SU-DHL-6 (cell line): Measurements from ENCODE around the gene RIPOR2.

Experiments used
- CTCF ChIP-seq: fragments of 200-600 bp; sonication (generic); IDR thresholded peaks from one replicate; pipeline ENCODE4 v1.5.1; 2017; ENCODE audit warnings: antibody characterized with exemption, mild to moderate bottlenecking, low read length, moderate library complexity; ENCODE audit not compliant: insufficient read depth, poor library complexity, severe bottlenecking
- EZH2phosphoT487 ChIP-seq: fragments of 200-600 bp; sonication (generic), shearing (Covaris generic); conservative IDR thresholded peaks from 2 replicates; pipeline ENCODE4 v1.6.1; 2018; ENCODE audit warnings: mild to moderate bottlenecking, antibody characterized with exemption, low read length, moderate library complexity, mixed read lengths

GRCh38 chr6:24879351-24879750 is 56.4 kb downstream of the RIPOR2 start:
- TF ChIP-seq CTCF = no peak
- no peak for TF ChIP-seq EZH2phosphoT487
